Urinary bladder (tissue), 4 donors: ENCODE measurements around the gene ZNF76. TPM values are rescaled to one million over a fixed set of nuclear protein-coding genes. Genes with fewer than 3 reads are reported as not detected.

Source experiments
- DNase-seq: peaks from one replicate; pipeline ENCODE4 v3.0.0-alpha.2; 2015; ENCODE audit errors: extremely low spot score
- H3K27ac ChIP-seq: one replicate; pipeline ENCODE4 v1.5.1; 2013; ENCODE audit warnings: low read depth, mild to moderate bottlenecking, moderate library complexity
- H3K36me3 ChIP-seq: one replicate; pipeline ENCODE4 v1.6.1; 2013; ENCODE audit warnings: mild to moderate bottlenecking, moderate library complexity; ENCODE audit not compliant: insufficient read depth
- H3K4me1 ChIP-seq: one replicate; pipeline ENCODE4 v1.6.1; 2013; ENCODE audit warnings: mild to moderate bottlenecking, moderate library complexity; ENCODE audit not compliant: insufficient read depth
- H3K4me3 ChIP-seq: one replicate; pipeline ENCODE4 v1.5.1; 2013; ENCODE audit warnings: low read depth, low read length
- WGBS: extraction: QIAGEN DNeasy Blood & Tissue Kit; methylation state at CpG from one replicate; pipeline ENCODE4 v1.1.7; 2013; 5-methylcytosine and 5-hydroxymethylcytosine counted together
- polyA plus RNA-seq: library from polyadenylated mRNA; stranded (reverse); fragments of 200-250 nt; gene quantifications from one replicate; pipeline ENCODE4 v1.2.3, GENCODE V29; 2013
- total RNA-seq: library from RNA; depleted of rRNA; stranded (reverse); fragments of >200 nt; gene quantifications from one replicate; pipeline ENCODE4 v1.2.3, GENCODE V29; 2014
- donor health status: healthy with polysubstance abuse.
- donor health status: healthy.

ZNF76 gene
- 14.5 TPM for total RNA-seq
- 27.8 TPM for polyA plus RNA-seq

- peak; percentile 90 for DNase-seq
- peak within 1 kb of the TSS; percentile 94 for H3K27ac ChIP-seq
- H3K36me3 ChIP-seq = no peaks in the 10 kb centered on the region
- under 1% methylated on average over 82 of the region's 82 CpGs for WGBS
- H3K4me1 ChIP-seq = peaks cover 2% of the 10 kb centered on the region
- H3K4me3 ChIP-seq = peak within 1 kb of the TSS; percentile 92
Measured at GRCh38 chr6:35259194-35259947, at the start of gene ZNF76. ZNF76 (plus strand) TSS chr6:35259735; CDS start chr6:35281152, 21,417 bp downstream.

- Histone ChIP-seq H3K4me3 (peak overlapping the region; percentile 44), H3K27ac (no peak overlapping the region), H3K4me1 (peaks cover 2% of the 10 kb centered on the region), H3K36me3 (no peaks in the 10 kb centered on the region)
- DNase-seq = no peak
- 11% methylated on average over 51 of the region's 51 CpGs for WGBS
Measured at GRCh38 chr6:35213298-35213791, 46.2 kb upstream of the ZNF76 start.

- Histone ChIP-seq H3K27ac (no peak within 1 kb of the TSS), H3K36me3 (no peaks in the 10 kb centered on the region), H3K4me3 (peak within 1 kb of the TSS; percentile 44), H3K4me1 (peaks cover 2% of the 10 kb centered on the region)
- WGBS = under 1% methylated on average over 88 of the region's 89 CpGs
- DNase-seq = no peak
Measured at GRCh38 chr6:35213824-35214756, 45.4 kb upstream of the ZNF76 start, which contains the start of gene SCUBE3. SCUBE3 (plus strand) TSS chr6:35213956; CDS start chr6:35214419, 463 bp downstream.

- Histone ChIP-seq H3K4me3 (peak overlapping the region; percentile 44), H3K27ac (no peak overlapping the region), H3K36me3 (no peaks in the 10 kb centered on the region), H3K4me1 (peaks cover 2% of the 10 kb centered on the region)
- DNase-seq = no peak
- 24% methylated on average over 18 of the region's 18 CpGs for WGBS
Measured at GRCh38 chr6:35214869-35215664, 44.5 kb upstream of the ZNF76 start.

GRCh38 chr6:35215665-35216411 lies 43.7 kb upstream of the ZNF76 start:
- no peak for DNase-seq
- no peak overlapping the region for H3K4me3 ChIP-seq
- peaks cover 2% of the 10 kb centered on the region for H3K4me1 ChIP-seq
- H3K27ac ChIP-seq = no peak overlapping the region
- WGBS = 64% methylated on average over 6 of the region's 6 CpGs
- no peaks in the 10 kb centered on the region for H3K36me3 ChIP-seq

- WGBS = 100% methylated on average over 1 of the region's 1 CpG
- Histone ChIP-seq H3K4me3 (no peak overlapping the region), H3K36me3 (no peaks in the 10 kb centered on the region), H3K27ac (no peak overlapping the region), H3K4me1 (peaks cover 2% of the 10 kb centered on the region)
- DNase-seq = no peak
Measured at GRCh38 chr6:35216412-35216732, 43.2 kb upstream of the ZNF76 start.

GRCh38 chr6:35216851-35217811 lies 42.4 kb upstream of the ZNF76 start:
- H3K4me1 ChIP-seq = peaks cover 2% of the 10 kb centered on the region
- H3K27ac ChIP-seq = no peak overlapping the region
- WGBS = 45% methylated on average over 13 of the region's 17 CpGs
- H3K4me3 ChIP-seq = no peak overlapping the region
- DNase-seq = no peak
- H3K36me3 ChIP-seq = no peaks in the 10 kb centered on the region

GRCh38 chr6:35218021-35218420 lies 41.5 kb upstream of the ZNF76 start:
- Histone ChIP-seq H3K4me3 (no peak overlapping the region), H3K4me1 (peaks cover 2% of the 10 kb centered on the region), H3K27ac (no peak overlapping the region), H3K36me3 (no peaks in the 10 kb centered on the region)
- DNase-seq = no peak
- WGBS = 51% methylated on average over 4 of the region's 4 CpGs

- WGBS = 76% methylated on average over 4 of the region's 4 CpGs
- H3K4me3 ChIP-seq = no peak overlapping the region
- no peak for DNase-seq
Measured at GRCh38 chr6:35218456-35218855, 41.1 kb upstream of the ZNF76 start.

GRCh38 chr6:35219683-35220326 lies 39.7 kb upstream of the ZNF76 start:
- Histone ChIP-seq H3K4me3 (no peak overlapping the region), H3K27ac (no peak overlapping the region), H3K36me3 (no peaks in the 10 kb centered on the region), H3K4me1 (no peaks in the 10 kb centered on the region)
- no peak for DNase-seq
- 54% methylated on average over 4 of the region's 4 CpGs for WGBS

More at GRCh38 chr6:35218456-35218855, 41.1 kb upstream of the ZNF76 start:
- Histone ChIP-seq H3K4me1 (peaks cover 1% of the 10 kb centered on the region), H3K27ac (no peak overlapping the region), H3K36me3 (no peaks in the 10 kb centered on the region)

- 94% methylated on average over 1 of the region's 1 CpG for whole genome bisulfite sequencing
- no peak for DNase-seq
- H3K4me1 ChIP-seq = no peaks in the 10 kb centered on the region
Measured at GRCh38 chr6:35220711-35221110, 38.8 kb upstream of the ZNF76 start.

More at GRCh38 chr6:35220711-35221110, 38.8 kb upstream of the ZNF76 start:
- Histone ChIP-seq H3K36me3 (no peaks in the 10 kb centered on the region), H3K4me3 (no peak overlapping the region), H3K27ac (no peak overlapping the region)
